ENCODE measurements around the gene ARHGAP15. TPM values are rescaled to one million over a fixed set of nuclear protein-coding genes. Genes with fewer than 3 reads are reported as not detected.

ARHGAP15 gene
- total and polyA plus RNA-seq, 2 donors from 2014 or later: 5.7 to 23.1 TPM

GRCh38 chr2:143223556-143223955 is 94.3 kb downstream of the ARHGAP15 start:
- FAIRE-seq: no peak
- no peak for TF ChIP-seq CTCF (IDR thresholded peaks at IDR 0.05; ENCODE audit: borderline replicate concordance, extremely low read depth, insufficient read depth)
- Histone ChIP-seq H3K4me1 (ENCODE audit: control insufficient read depth in 2 of 3, insufficient read depth in 2 of 3, low read depth in 1 of 3, low read length in 3 of 3) (no peaks in the 10 kb centered on the region), H3K36me3 (ENCODE audit: control insufficient read depth in 2 of 3, insufficient read depth in 3 of 3, low read length in 3 of 3) (no peaks in the 10 kb centered on the region), H3K27me3 (ENCODE audit: control insufficient read depth, insufficient read depth, low read length) (no peaks in the 10 kb centered on the region), H3K4me3 (ENCODE audit: low read length in 3 of 3) (no peak overlapping the region), H3K9ac (ENCODE audit: low read length in 3 of 3) (no peak overlapping the region), H3K27ac (ENCODE audit: low read depth in 2 of 2, low read length in 2 of 2) (no peak overlapping the region), H3K9me3 (ENCODE audit: control insufficient read depth in 2 of 3, insufficient read depth in 1 of 3, low read length in 3 of 3) (no peaks in the 10 kb centered on the region)
- intact Hi-C loops (cut with DNase I): no loop called here
- no peak for DNase-seq

GRCh38 chr2:143225931-143226330 is 96.7 kb downstream of the ARHGAP15 start:
- H3K27ac ChIP-seq (ENCODE audit: low read depth in 2 of 2, low read length in 2 of 2): no peak overlapping the region
- no peaks in the 10 kb centered on the region for H3K36me3 ChIP-seq (ENCODE audit: control insufficient read depth in 2 of 3, insufficient read depth in 3 of 3, low read length in 3 of 3)
- H3K4me3 ChIP-seq (ENCODE audit: low read length in 3 of 3): no peak overlapping the region
- FAIRE-seq (no peak), DNase-seq (no peak)
- intact Hi-C loops (cut with DNase I): no loop called here
- no peaks in the 10 kb centered on the region for H3K9me3 ChIP-seq (ENCODE audit: control insufficient read depth in 2 of 3, insufficient read depth in 1 of 3, low read length in 3 of 3)
- H3K9ac ChIP-seq (ENCODE audit: low read length in 3 of 3): no peak overlapping the region
- H3K27me3 ChIP-seq (ENCODE audit: control insufficient read depth, insufficient read depth, low read length): no peaks in the 10 kb centered on the region
- no peak for TF ChIP-seq CTCF (IDR thresholded peaks at IDR 0.05; ENCODE audit: borderline replicate concordance, extremely low read depth, insufficient read depth)
- no peaks in the 10 kb centered on the region for H3K4me1 ChIP-seq (ENCODE audit: control insufficient read depth in 2 of 3, insufficient read depth in 2 of 3, low read depth in 1 of 3, low read length in 3 of 3)

- DNase-seq (no peak), FAIRE-seq (no peak)
- Histone ChIP-seq H3K4me3 (ENCODE audit: low read length in 3 of 3) (no peak overlapping the region), H3K9me3 (ENCODE audit: control insufficient read depth in 2 of 3, insufficient read depth in 1 of 3, low read length in 3 of 3) (no peaks in the 10 kb centered on the region), H3K36me3 (ENCODE audit: control insufficient read depth in 2 of 3, insufficient read depth in 3 of 3, low read length in 3 of 3) (no peaks in the 10 kb centered on the region), H3K4me1 (ENCODE audit: control insufficient read depth in 2 of 3, insufficient read depth in 2 of 3, low read depth in 1 of 3, low read length in 3 of 3) (no peaks in the 10 kb centered on the region), H3K27me3 (ENCODE audit: control insufficient read depth, insufficient read depth, low read length) (no peaks in the 10 kb centered on the region), H3K27ac (ENCODE audit: low read depth in 2 of 2, low read length in 2 of 2) (no peak overlapping the region), H3K9ac (ENCODE audit: low read length in 3 of 3) (no peak overlapping the region)
- intact Hi-C loops (cut with DNase I): no loop called here
- no peak for TF ChIP-seq CTCF (IDR thresholded peaks at IDR 0.05; ENCODE audit: borderline replicate concordance, extremely low read depth, insufficient read depth)
Observed at GRCh38 chr2:143226714-143227541, 97.7 kb downstream of the ARHGAP15 start.

Data from kidney (tissue), 14 donors.